Esophagus squamous epithelium (tissue), 4 donors: ENCODE results near the gene ATG2A.

Experiments used
- CTCF ChIP-seq, 6 experiments: fragments of 450-650 bp in 4 of 6; fragments of 200-600 bp in 2 of 6; sonication (generic) in 2 of 6; IDR thresholded peaks; one replicate each; pipeline ENCODE4 v1.5.1; 2016 to 2019; ENCODE audit warnings: antibody characterized with exemption in 6 of 6, mild to moderate bottlenecking in 4 of 6, moderate library complexity in 4 of 6
- POLR2A ChIP-seq, 4 donors: fragments of 450-650 bp; IDR thresholded peaks; one replicate each; pipeline ENCODE4 v1.6.1; 2017; ENCODE audit warnings: antibody characterized with exemption in 4 of 4, mild to moderate bottlenecking in 4 of 4, moderate library complexity in 3 of 4

GRCh38 chr11:64878494-64879243 lies 38.3 kb downstream of the ATG2A start, which contains the start of gene EHD1:
- TF ChIP-seq CTCF (IDR thresholded peaks at IDR 0.05) (peak; percentile 1 to 58 (median 38)), POLR2A (IDR thresholded peaks at IDR 0.05) (peak; percentile 41 to 100 (median 94))
